ENCODE data around the gene KSR1. TPM values are rescaled to one million over a fixed set of nuclear protein-coding genes. Genes with fewer than 3 reads are reported as not detected.

KSR1 gene
- total and polyA plus RNA-seq, 9 of the 15 experiments (the other 6 are each of a cell fraction or from before 2014, with no cell fraction given) = 1.4 to 51.7 (median 18.4) TPM

- Histone ChIP-seq H3K36me3 (ENCODE audit: control insufficient read depth, insufficient read depth, low read length) (no peaks in the 10 kb centered on the region), H3K4me1 (replicated peaks in 1 of 2; ENCODE audit: control insufficient read depth in 2 of 2, insufficient read depth in 2 of 2, low read length in 2 of 2) (no peaks in the 10 kb centered on the region), H3K9me1 (ENCODE audit: control insufficient read depth, insufficient read depth, low read length) (no peaks in the 10 kb centered on the region), H3K27me3 (ENCODE audit: control insufficient read depth in 2 of 2, insufficient read depth in 2 of 2, low read length in 2 of 2) (peaks cover 0 to 14% of the 10 kb centered on the region in 2 experiments; a peak in 3 of 5 replicates), H3K79me2 (ENCODE audit: control insufficient read depth, insufficient read depth, low read length) (no peaks in the 10 kb centered on the region), H3K4me3 (no peak overlapping the region), H3K9me3 (replicated peaks; ENCODE audit: control insufficient read depth, insufficient read depth, low read depth, low read length) (no peaks in the 10 kb centered on the region), H3K9ac (ENCODE audit: insufficient read depth in 1 of 2, low read depth in 2 of 2, low read length in 2 of 2) (no peak overlapping the region), H4K20me1 (replicated peaks; ENCODE audit: control insufficient read depth, insufficient read depth, low read length) (no peaks in the 10 kb centered on the region), H2AFZ (ENCODE audit: low read depth, low read length) (no peak overlapping the region), H3K27ac (ENCODE audit: extremely low read depth, low read depth, low read length) (no peak overlapping the region), H3K4me2 (ENCODE audit: insufficient read depth, low read length) (no peak overlapping the region)
- in situ Hi-C loops (cut with MboI) (loop anchor here (10.0 kb wide), 1 partner anchor 80 kb away; no protein-coding TSS in a partner anchor), intact Hi-C loops (cut with micrococcal nuclease) (no loop called here)
- no peak for ATAC-seq
- 5% methylated on average over 2 of the region's 2 CpGs for WGBS (ENCODE audit: insufficient coverage, low coverage, missing lambda C conversion rate)
- ChIA-PET CTCF (ENCODE audit: low intra/inter-chr PET ratio) (no interaction called here), POLR2A (no interaction called here)
- DNase-seq (ENCODE audit: extremely low read depth in 1 of 4, low spot score in 3 of 4) = no peak
- no peak for FAIRE-seq
- BruUV-seq (replicated peaks) = no TSS peak
- TF ChIP-seq ZNF121 (CRISPR knock-in tag; conservative IDR thresholded peaks at IDR 0.05) = no peak
- TF ChIP-seq TCF3 (CRISPR knock-in tag; IDR thresholded peaks at IDR 0.05) = no peak
- TF ChIP-seq HDAC2 (IDR thresholded peaks at IDR 0.05) = no peak
- TF ChIP-seq ZNF133 (CRISPR knock-in tag; IDR thresholded peaks at IDR 0.05) = no peak
- TF ChIP-seq, protein P1, sequence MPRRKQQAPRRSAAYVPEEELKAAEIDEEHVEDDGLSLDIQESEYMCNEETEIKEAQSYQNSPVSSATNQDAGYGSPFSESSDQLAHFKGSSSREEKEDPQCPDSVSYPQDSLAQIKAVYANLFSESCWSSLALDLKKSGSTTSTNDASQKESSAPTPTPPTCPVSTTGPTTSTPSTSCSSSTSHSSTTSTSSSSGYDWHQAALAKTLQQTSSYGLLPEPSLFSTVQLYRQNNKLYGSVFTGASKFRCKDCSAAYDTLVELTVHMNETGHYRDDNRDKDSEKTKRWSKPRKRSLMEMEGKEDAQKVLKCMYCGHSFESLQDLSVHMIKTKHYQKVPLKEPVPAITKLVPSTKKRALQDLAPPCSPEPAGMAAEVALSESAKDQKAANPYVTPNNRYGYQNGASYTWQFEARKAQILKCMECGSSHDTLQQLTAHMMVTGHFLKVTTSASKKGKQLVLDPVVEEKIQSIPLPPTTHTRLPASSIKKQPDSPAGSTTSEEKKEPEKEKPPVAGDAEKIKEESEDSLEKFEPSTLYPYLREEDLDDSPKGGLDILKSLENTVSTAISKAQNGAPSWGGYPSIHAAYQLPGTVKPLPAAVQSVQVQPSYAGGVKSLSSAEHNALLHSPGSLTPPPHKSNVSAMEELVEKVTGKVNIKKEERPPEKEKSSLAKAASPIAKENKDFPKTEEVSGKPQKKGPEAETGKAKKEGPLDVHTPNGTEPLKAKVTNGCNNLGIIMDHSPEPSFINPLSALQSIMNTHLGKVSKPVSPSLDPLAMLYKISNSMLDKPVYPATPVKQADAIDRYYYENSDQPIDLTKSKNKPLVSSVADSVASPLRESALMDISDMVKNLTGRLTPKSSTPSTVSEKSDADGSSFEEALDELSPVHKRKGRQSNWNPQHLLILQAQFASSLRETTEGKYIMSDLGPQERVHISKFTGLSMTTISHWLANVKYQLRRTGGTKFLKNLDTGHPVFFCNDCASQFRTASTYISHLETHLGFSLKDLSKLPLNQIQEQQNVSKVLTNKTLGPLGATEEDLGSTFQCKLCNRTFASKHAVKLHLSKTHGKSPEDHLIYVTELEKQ (CRISPR knock-in tag; IDR thresholded peaks at IDR 0.05) = no peak
- no peak for TF ChIP-seq XRCC4 (IDR thresholded peaks at IDR 0.05; ENCODE audit: extremely low read depth, insufficient read depth, insufficient read length)
- no peak for TF ChIP-seq HDAC6 (IDR thresholded peaks at IDR 0.05; ENCODE audit: low read depth, low read length)
- no peak for TF ChIP-seq BRD4 (IDR thresholded peaks at IDR 0.05)
- TF ChIP-seq POU5F1 (IDR thresholded peaks at IDR 0.05; ENCODE audit: borderline replicate concordance, low read depth, low read length, partially characterized antibody) = no peak
- no peak for TF ChIP-seq DNMT1 (IDR thresholded peaks at IDR 0.05)
- no peak for TF ChIP-seq ZNF143 (CRISPR knock-in tag; IDR thresholded peaks at IDR 0.05)
- TF ChIP-seq ZFP36 (IDR thresholded peaks at IDR 0.05; ENCODE audit: low read depth, low read length, partially characterized antibody) = no peak
- no peak for TF ChIP-seq NFRKB (IDR thresholded peaks at IDR 0.05; ENCODE audit: low read depth)
- no peak for TF ChIP-seq RFX5 (IDR thresholded peaks at IDR 0.05; ENCODE audit: low read depth, low read length)
- TF ChIP-seq, protein P2, sequence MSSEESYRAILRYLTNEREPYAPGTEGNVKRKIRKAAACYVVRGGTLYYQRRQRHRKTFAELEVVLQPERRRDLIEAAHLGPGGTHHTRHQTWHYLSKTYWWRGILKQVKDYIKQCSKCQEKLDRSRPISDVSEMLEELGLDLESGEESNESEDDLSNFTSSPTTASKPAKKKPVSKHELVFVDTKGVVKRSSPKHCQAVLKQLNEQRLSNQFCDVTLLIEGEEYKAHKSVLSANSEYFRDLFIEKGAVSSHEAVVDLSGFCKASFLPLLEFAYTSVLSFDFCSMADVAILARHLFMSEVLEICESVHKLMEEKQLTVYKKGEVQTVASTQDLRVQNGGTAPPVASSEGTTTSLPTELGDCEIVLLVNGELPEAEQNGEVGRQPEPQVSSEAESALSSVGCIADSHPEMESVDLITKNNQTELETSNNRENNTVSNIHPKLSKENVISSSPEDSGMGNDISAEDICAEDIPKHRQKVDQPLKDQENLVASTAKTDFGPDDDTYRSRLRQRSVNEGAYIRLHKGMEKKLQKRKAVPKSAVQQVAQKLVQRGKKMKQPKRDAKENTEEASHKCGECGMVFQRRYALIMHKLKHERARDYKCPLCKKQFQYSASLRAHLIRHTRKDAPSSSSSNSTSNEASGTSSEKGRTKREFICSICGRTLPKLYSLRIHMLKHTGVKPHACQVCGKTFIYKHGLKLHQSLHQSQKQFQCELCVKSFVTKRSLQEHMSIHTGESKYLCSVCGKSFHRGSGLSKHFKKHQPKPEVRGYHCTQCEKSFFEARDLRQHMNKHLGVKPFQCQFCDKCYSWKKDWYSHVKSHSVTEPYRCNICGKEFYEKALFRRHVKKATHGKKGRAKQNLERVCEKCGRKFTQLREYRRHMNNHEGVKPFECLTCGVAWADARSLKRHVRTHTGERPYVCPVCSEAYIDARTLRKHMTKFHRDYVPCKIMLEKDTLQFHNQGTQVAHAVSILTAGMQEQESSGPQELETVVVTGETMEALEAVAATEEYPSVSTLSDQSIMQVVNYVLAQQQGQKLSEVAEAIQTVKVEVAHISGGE (CRISPR knock-in tag; IDR thresholded peaks at IDR 0.05) = no peak
- TF ChIP-seq ZKSCAN3 (CRISPR knock-in tag; IDR thresholded peaks at IDR 0.05) = no peak
- no peak for TF ChIP-seq CBX5 (IDR thresholded peaks at IDR 0.05; ENCODE audit: borderline replicate concordance, low read depth)
- no peak for TF ChIP-seq ZC3H11A (IDR thresholded peaks at IDR 0.05; ENCODE audit: low read depth, low read length)
- no peak for TF ChIP-seq ZNF146 (CRISPR knock-in tag; IDR thresholded peaks at IDR 0.05; ENCODE audit: unreplicated experiment)
Observed at GRCh38 chr17:27664606-27664965, 208.3 kb downstream of the KSR1 start.
